Osteoblast (primary cell): ENCODE results near the gene KTN1. TPM values are rescaled to one million over a fixed set of nuclear protein-coding genes. Genes with fewer than 3 reads are reported as not detected.
A peak's percentile ranks its signal among the peaks of the same experiment; 100 is the strongest.

Source experiments
- DNase-seq: peaks from one replicate; pipeline ENCODE4 v3.0.0; 2011; ENCODE audit warnings: low spot score, mixed read lengths; ENCODE audit not compliant: insufficient read length; ENCODE audit errors: missing footprints
- H2AFZ ChIP-seq: 2 replicates; pipeline ENCODE4 v1.6.0; 2011; ENCODE audit warnings: mild to moderate bottlenecking, low read length
- H3K27ac ChIP-seq: 2 replicates; pipeline ENCODE4 v1.5.1; 2011; ENCODE audit warnings: mild to moderate bottlenecking, low read depth, low read length, moderate library complexity
- H3K27me3 ChIP-seq: 2 replicates; pipeline ENCODE4 v1.6.0; 2012; ENCODE audit warnings: mild to moderate bottlenecking, control low read depth, inconsistent platforms, low read length, moderate library complexity; ENCODE audit not compliant: insufficient read depth
- H3K36me3 ChIP-seq: 2 replicates; pipeline ENCODE4 v1.5.1; 2011; ENCODE audit warnings: mild to moderate bottlenecking, low read length, control low read depth, moderate library complexity; ENCODE audit not compliant: insufficient read depth
- H3K4me1 ChIP-seq: 2 replicates; pipeline ENCODE4 v1.5.1; 2011; ENCODE audit warnings: mild to moderate bottlenecking, low read length, control low read depth, moderate library complexity; ENCODE audit not compliant: insufficient read depth
- H3K4me2 ChIP-seq: 2 replicates; pipeline ENCODE4 v1.6.0; 2011; ENCODE audit warnings: mild to moderate bottlenecking, low read length; ENCODE audit not compliant: insufficient read depth
- H3K4me3 ChIP-seq: fragments of 200-600 bp; sonication (generic); 3 replicates; pipeline ENCODE4 v1.5.1; 2012; ENCODE audit warnings: mild to moderate bottlenecking, low read length, inconsistent platforms; ENCODE audit not compliant: insufficient read depth
- H3K79me2 ChIP-seq: 2 replicates; pipeline ENCODE4 v1.6.0; 2012; ENCODE audit warnings: mild to moderate bottlenecking, low read length, control low read depth, inconsistent platforms; ENCODE audit not compliant: insufficient read depth
- H3K9me3 ChIP-seq: 2 replicates; pipeline ENCODE4 v1.5.1; 2011; ENCODE audit warnings: low read depth, low read length, control low read depth
- H4K20me1 ChIP-seq: 2 replicates; pipeline ENCODE4 v1.6.0; 2012; ENCODE audit warnings: mild to moderate bottlenecking, low read length, control low read depth; ENCODE audit not compliant: insufficient read depth
- total RNA-seq: library from RNA; depleted of rRNA; stranded (reverse); fragments of >200 nt; gene quantifications from 2 replicates; pipeline ENCODE4 v1.2.3, GENCODE V29; 2012
- TF ChIP-seq, protein P1 (sequence below): IDR thresholded peaks from 2 replicates; pipeline ENCODE4 v1.5.1; 2011; ENCODE audit warnings: mild to moderate bottlenecking, low read depth, low read length, moderate library complexity; ENCODE audit errors: extremely low read depth

The KTN1 gene
- total RNA-seq, 1 donor = 172 TPM

GRCh38 chr14:55620981-55621380 lies 41.0 kb downstream of the KTN1 start:
- H4K20me1 ChIP-seq = no peaks in the 10 kb centered on the region
- H3K27ac ChIP-seq = no peak overlapping the region
- H3K4me2 ChIP-seq = no peak overlapping the region
- H3K79me2 ChIP-seq = peaks cover 2% of the 10 kb centered on the region
- peaks cover 51% of the 10 kb centered on the region for H3K36me3 ChIP-seq
- H3K9me3 ChIP-seq = peaks cover 1% of the 10 kb centered on the region
- H3K4me3 ChIP-seq = no peak overlapping the region
- H3K27me3 ChIP-seq = no peaks in the 10 kb centered on the region
- TF ChIP-seq, protein P1, sequence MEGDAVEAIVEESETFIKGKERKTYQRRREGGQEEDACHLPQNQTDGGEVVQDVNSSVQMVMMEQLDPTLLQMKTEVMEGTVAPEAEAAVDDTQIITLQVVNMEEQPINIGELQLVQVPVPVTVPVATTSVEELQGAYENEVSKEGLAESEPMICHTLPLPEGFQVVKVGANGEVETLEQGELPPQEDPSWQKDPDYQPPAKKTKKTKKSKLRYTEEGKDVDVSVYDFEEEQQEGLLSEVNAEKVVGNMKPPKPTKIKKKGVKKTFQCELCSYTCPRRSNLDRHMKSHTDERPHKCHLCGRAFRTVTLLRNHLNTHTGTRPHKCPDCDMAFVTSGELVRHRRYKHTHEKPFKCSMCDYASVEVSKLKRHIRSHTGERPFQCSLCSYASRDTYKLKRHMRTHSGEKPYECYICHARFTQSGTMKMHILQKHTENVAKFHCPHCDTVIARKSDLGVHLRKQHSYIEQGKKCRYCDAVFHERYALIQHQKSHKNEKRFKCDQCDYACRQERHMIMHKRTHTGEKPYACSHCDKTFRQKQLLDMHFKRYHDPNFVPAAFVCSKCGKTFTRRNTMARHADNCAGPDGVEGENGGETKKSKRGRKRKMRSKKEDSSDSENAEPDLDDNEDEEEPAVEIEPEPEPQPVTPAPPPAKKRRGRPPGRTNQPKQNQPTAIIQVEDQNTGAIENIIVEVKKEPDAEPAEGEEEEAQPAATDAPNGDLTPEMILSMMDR = no peak
- H3K4me1 ChIP-seq = peaks cover 20% of the 10 kb centered on the region
- DNase-seq = no peak
- H2AFZ ChIP-seq = no peak overlapping the region

- TF ChIP-seq, protein P1 = no peak
- H3K27ac ChIP-seq = no peak overlapping the region
- H3K79me2 ChIP-seq = peaks cover 2% of the 10 kb centered on the region
- peaks cover 24% of the 10 kb centered on the region for H3K4me1 ChIP-seq
- H3K27me3 ChIP-seq = no peaks in the 10 kb centered on the region
- H3K9me3 ChIP-seq = peaks cover 1% of the 10 kb centered on the region
- H2AFZ ChIP-seq = no peak overlapping the region
- H3K4me3 ChIP-seq = no peak overlapping the region
- no peak overlapping the region for H3K4me2 ChIP-seq
- H3K36me3 ChIP-seq = peaks cover 47% of the 10 kb centered on the region
- DNase-seq = no peak
- H4K20me1 ChIP-seq = no peaks in the 10 kb centered on the region
These were observed 41.4 kb downstream of the KTN1 start for GRCh38 chr14:55621391-55621790.

GRCh38 chr14:55624913-55625312 lies 44.9 kb downstream of the KTN1 start:
- DNase-seq = no peak
- H3K27ac ChIP-seq = no peak overlapping the region

DNA sequence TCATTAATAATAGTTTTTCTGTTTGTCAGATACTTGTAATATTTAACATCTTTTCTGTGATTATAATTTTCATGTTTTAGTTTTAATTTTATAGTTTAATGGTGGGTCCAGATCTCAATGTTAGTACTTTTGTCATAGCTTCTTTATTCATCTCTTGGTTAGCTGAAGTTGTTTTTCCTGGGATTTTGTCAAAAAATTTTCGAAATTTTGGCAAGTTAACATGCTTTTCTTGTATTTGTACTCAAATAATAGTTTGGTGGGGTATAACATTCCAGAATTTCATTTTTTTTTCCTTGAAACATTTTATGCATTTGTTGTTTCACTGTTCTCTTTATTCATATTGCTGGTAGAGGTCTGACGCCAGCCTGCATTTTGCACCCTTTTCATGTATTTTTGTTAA lies 45.5 kb downstream of the KTN1 start:
- Histone ChIP-seq H3K9me3 (no peaks in the 10 kb centered on the region), H3K79me2 (peaks cover 16% of the 10 kb centered on the region), H3K36me3 (peaks cover 30% of the 10 kb centered on the region), H3K4me1 (peaks cover 27% of the 10 kb centered on the region), H2AFZ (no peak overlapping the region), H3K4me3 (no peak overlapping the region), H4K20me1 (no peaks in the 10 kb centered on the region), H3K4me2 (peak overlapping the region; percentile 5), H3K27ac (no peak overlapping the region), H3K27me3 (no peaks in the 10 kb centered on the region)
- TF ChIP-seq, protein P1 = no peak
- no peak for DNase-seq

More at GRCh38 chr14:55624913-55625312, 44.9 kb downstream of the KTN1 start:
- peaks cover 27% of the 10 kb centered on the region for H3K4me1 ChIP-seq
- H3K4me2 ChIP-seq = no peak overlapping the region
- H3K4me3 ChIP-seq = no peak overlapping the region
- H3K79me2 ChIP-seq = peaks cover 10% of the 10 kb centered on the region
- TF ChIP-seq, protein P1 = no peak
- H3K9me3 ChIP-seq = peaks cover 1% of the 10 kb centered on the region
- no peaks in the 10 kb centered on the region for H4K20me1 ChIP-seq
- no peak overlapping the region for H2AFZ ChIP-seq
- peaks cover 32% of the 10 kb centered on the region for H3K36me3 ChIP-seq
- H3K27me3 ChIP-seq = no peaks in the 10 kb centered on the region
